H1 (cell line): ENCODE data around the gene CPT1A. TPM values are rescaled to one million over a fixed set of nuclear protein-coding genes. Genes with fewer than 3 reads are reported as not detected.

ENCODE experiments used
- CHD7 ChIP-seq: fragments of 300-600 bp; sonication (generic); IDR thresholded peaks from 2 replicates; pipeline ENCODE4 v1.7.1; 2012; ENCODE audit warnings: low read length, moderate library complexity, mild to moderate bottlenecking, inconsistent platforms; ENCODE audit not compliant: insufficient replicate concordance
- E2F6 ChIP-seq: IDR thresholded peaks from 2 replicates; pipeline ENCODE4 v1.6.1; 2012; ENCODE audit warnings: inconsistent platforms
- KDM4A ChIP-seq: IDR thresholded peaks from one replicate; pipeline ENCODE4 v1.7.1; 2012; ENCODE audit warnings: low read depth, mild to moderate bottlenecking, moderate library complexity, low read length, inconsistent platforms; ENCODE audit not compliant: severe bottlenecking
- NANOG ChIP-seq: IDR thresholded peaks from 2 replicates; pipeline ENCODE4 v1.6.1; 2011; ENCODE audit warnings: low read length, low read depth, mild to moderate bottlenecking, inconsistent platforms; ENCODE audit not compliant: insufficient read depth, poor library complexity, severe bottlenecking
- PHF8 ChIP-seq: fragments of 200-600 bp; sonication (generic); conservative IDR thresholded peaks from 2 replicates; pipeline ENCODE4 v1.7.1; 2012; ENCODE audit warnings: low read depth, mild to moderate bottlenecking, inconsistent platforms, low read length, moderate library complexity
- POU5F1 ChIP-seq: IDR thresholded peaks from 2 replicates; pipeline ENCODE4 v1.6.1; 2011; ENCODE audit warnings: low read depth, mild to moderate bottlenecking, low read length, moderate library complexity
- RXRA ChIP-seq: IDR thresholded peaks from 2 replicates; pipeline ENCODE4 v1.6.1; 2011; ENCODE audit warnings: low read depth, mild to moderate bottlenecking, low read length, moderate library complexity; ENCODE audit not compliant: insufficient read depth
- TAF1 ChIP-seq: IDR thresholded peaks from 2 replicates; pipeline ENCODE4 v1.6.1; 2011; ENCODE audit warnings: mild to moderate bottlenecking, low read depth, low read length
- ZNF274 ChIP-seq: IDR thresholded peaks from 2 replicates; pipeline ENCODE4 v1.7.0; 2012; ENCODE audit warnings: low read length, borderline replicate concordance; ENCODE audit errors: extremely low read depth
- polyA plus RNA-seq, 7 experiments: library from polyadenylated mRNA; depleted of rRNA in 3 of 7; stranded (reverse) in 5 of 7; unstranded in 2 of 7; fragments of >200 nt in 5 of 7; fragments of 200-250 nt in 2 of 7; gene quantifications; 1 replicate in 5 of 7; 2 replicates in 1 of 7; 4 replicates in 1 of 7; pipeline versions ENCODE4 v1.2.1 to v1.2.3, GENCODE V29; 2011 to 2013; ENCODE audit warnings: missing spikeins in 2 of 7, mixed read lengths in 2 of 7
- total RNA-seq: library from RNA; stranded (reverse); fragmentation: NEBNext Ultra II Directional; extraction: Animal tissue kit (Norgen Biotek cat#: 25700); gene quantifications from 2 replicates; pipeline ENCODE4 v1.2.1, GENCODE V29; 2021

CPT1A gene
- total and polyA plus RNA-seq, 2 of the 8 experiments (the other 6 are each of a cell fraction or from before 2014, with no cell fraction given) = 2.9 to 12.2 TPM

- TF ChIP-seq CHD7 (no peak), TAF1 (no peak), POU5F1 (no peak), RXRA (no peak), ZNF274 (no peak), NANOG (no peak), KDM4A (no peak), PHF8 (no peak), E2F6 (no peak)
- TF ChIP-seq, all 59 proteins: peak for 0
Observed at GRCh38 chr11:68845351-68846002, 3.8 kb upstream of the CPT1A start (continued).
